SK-N-SH treated with all-trans-retinoic acid at 6 μM for 48 hours (cell line): ENCODE results near the gene RAD51B.

Experiments used
- ATAC-seq: fragments of 200-7000 bp; cut with Tn5 transposase; 3 replicates; pipeline ENCODE4 v1.9.1; 2020; ENCODE audit warnings: mild to moderate bottlenecking, moderate library complexity
- ARNTL ChIP-seq: fragments of 450-650 bp; formaldehyde crosslinking; IDR thresholded peaks from 2 replicates; pipeline ENCODE4 v1.5.0; 2020; ENCODE audit warnings: low read depth, mild to moderate bottlenecking, moderate library complexity, borderline replicate concordance
- BACH2 ChIP-seq: fragments of 250-450 bp; sonication (Bioruptor Pico); IDR thresholded peaks from 2 replicates; pipeline ENCODE4 v1.9.0; 2021; ENCODE audit warnings: mild to moderate bottlenecking, borderline replicate concordance
- CREB5 ChIP-seq: fragments of 250-450 bp; sonication (Bioruptor Pico); IDR thresholded peaks from 2 replicates; pipeline ENCODE4 v1.5.1; 2020; ENCODE audit warnings: low read depth, mild to moderate bottlenecking, moderate library complexity
- CSDC2 ChIP-seq: fragments of 250-450 bp; sonication (Bioruptor Pico); IDR thresholded peaks from 2 replicates; pipeline ENCODE4 v1.5.0; 2020; ENCODE audit warnings: mild to moderate bottlenecking, moderate library complexity
- ESRRG ChIP-seq: fragments of 250-450 bp; sonication (Bioruptor Pico); IDR thresholded peaks from 2 replicates; pipeline ENCODE4 v1.6.1; 2021; ENCODE audit warnings: mild to moderate bottlenecking
- GLIS3 ChIP-seq: fragments of 250-450 bp; sonication (Bioruptor Pico); IDR thresholded peaks from 2 replicates; pipeline ENCODE4 v1.5.0; 2020; ENCODE audit warnings: mild to moderate bottlenecking, moderate library complexity
- ISL1 ChIP-seq: fragments of 250-450 bp; sonication (Bioruptor Pico); IDR thresholded peaks from 2 replicates; pipeline ENCODE4 v2.1.2; 2022; ENCODE audit warnings: mild to moderate bottlenecking, moderate library complexity
- OSR1 ChIP-seq: fragments of 250-450 bp; sonication (Bioruptor Pico); IDR thresholded peaks from 2 replicates; pipeline ENCODE4 v1.8.0; 2022; ENCODE audit warnings: moderate library complexity, mild to moderate bottlenecking, inconsistent platforms
- POU6F1 ChIP-seq: fragments of 250-450 bp; sonication (Bioruptor Pico); IDR thresholded peaks from 2 replicates; pipeline ENCODE4 v1.8.0; 2021; ENCODE audit warnings: low read depth, mild to moderate bottlenecking, moderate library complexity, borderline replicate concordance
- PPARA ChIP-seq: fragments of 250-450 bp; sonication (Bioruptor Pico); IDR thresholded peaks from 2 replicates; pipeline ENCODE4 v1.5.0; 2020; ENCODE audit warnings: mild to moderate bottlenecking, borderline replicate concordance
- RARB ChIP-seq: fragments of 250-450 bp; sonication (Bioruptor Pico); IDR thresholded peaks from 2 replicates; pipeline ENCODE4 v1.8.0; 2021; ENCODE audit warnings: mild to moderate bottlenecking, moderate library complexity
- TCF4 ChIP-seq: fragments of 250-450 bp; sonication (Bioruptor Pico); IDR thresholded peaks from 2 replicates; pipeline ENCODE4 v1.8.0; 2021; ENCODE audit warnings: mild to moderate bottlenecking, moderate library complexity, borderline replicate concordance
- TOX ChIP-seq: fragments of 250-450 bp; sonication (Bioruptor Pico); IDR thresholded peaks from 2 replicates; pipeline ENCODE4 v1.8.0; 2021; ENCODE audit warnings: mild to moderate bottlenecking, moderate library complexity, borderline replicate concordance
- TSHZ2 ChIP-seq: fragments of 250-450 bp; sonication (Bioruptor Pico); IDR thresholded peaks from 2 replicates; pipeline ENCODE4 v1.5.0; 2020; ENCODE audit warnings: mild to moderate bottlenecking, moderate library complexity
- ZC3H10 ChIP-seq: fragments of 250-450 bp; sonication (Bioruptor Pico); IDR thresholded peaks from 2 replicates; pipeline ENCODE4 v1.5.1; 2021; ENCODE audit warnings: mild to moderate bottlenecking, moderate library complexity
- ZFP3 ChIP-seq: fragments of 250-450 bp; sonication (Bioruptor Pico); IDR thresholded peaks from 2 replicates; pipeline ENCODE4 v1.5.0; 2020; ENCODE audit warnings: mild to moderate bottlenecking, moderate library complexity
- ZFP30 ChIP-seq: fragments of 450-650 bp; formaldehyde crosslinking; IDR thresholded peaks from 2 replicates; pipeline ENCODE4 v1.5.0; 2022; ENCODE audit warnings: mild to moderate bottlenecking, moderate library complexity
- ZNF565 ChIP-seq: fragments of 450-650 bp; formaldehyde crosslinking; conservative IDR thresholded peaks from 2 replicates; pipeline ENCODE4 v1.5.0; 2020; ENCODE audit warnings: low read depth, mild to moderate bottlenecking, moderate library complexity
- ZNF70 ChIP-seq: fragments of 450-650 bp; formaldehyde crosslinking; IDR thresholded peaks from 2 replicates; pipeline ENCODE4 v1.5.0; 2020; ENCODE audit warnings: mild to moderate bottlenecking, moderate library complexity
- ZNF8 ChIP-seq: fragments of 450-650 bp; formaldehyde crosslinking; IDR thresholded peaks from 2 replicates; pipeline ENCODE4 v1.5.0; 2020; ENCODE audit warnings: mild to moderate bottlenecking, moderate library complexity

The RAD51B gene

GRCh38 chr14:68327231-68327630, 507.7 kb downstream of the RAD51B start (continued):
- TF ChIP-seq CREB5 (CRISPR knock-in tag) (no peak), ZC3H10 (CRISPR knock-in tag) (no peak)

- no peak for ATAC-seq
- TF ChIP-seq ZFP3 (CRISPR knock-in tag), result no peak
Observed at GRCh38 chr14:68328509-68328908, 508.9 kb downstream of the RAD51B start.

- TF ChIP-seq ZFP30, result no peak
- no peak for ATAC-seq
Observed at GRCh38 chr14:68331426-68331825, 511.8 kb downstream of the RAD51B start.

GRCh38 chr14:68331991-68332390, 512.4 kb downstream of the RAD51B start:
- ATAC-seq, result no peak

GRCh38 chr14:68333262-68333661, 513.7 kb downstream of the RAD51B start:
- TF ChIP-seq RARB, result no peak
- no peak for TF ChIP-seq ESRRG (CRISPR knock-in tag)
- no peak for TF ChIP-seq CSDC2
- no peak for ATAC-seq

More at GRCh38 chr14:68331991-68332390, 512.4 kb downstream of the RAD51B start:
- TF ChIP-seq OSR1 (CRISPR knock-in tag) (no peak), ISL1 (CRISPR knock-in tag) (no peak), CSDC2 (no peak), POU6F1 (CRISPR knock-in tag) (no peak), ZC3H10 (CRISPR knock-in tag) (no peak), ZNF8 (CRISPR knock-in tag) (no peak), BACH2 (CRISPR knock-in tag) (no peak)
- TF ChIP-seq, all 23 proteins: peak for 0

GRCh38 chr14:68335312-68335711, 515.7 kb downstream of the RAD51B start:
- no peak for TF ChIP-seq ZC3H10 (CRISPR knock-in tag)
- no peak for TF ChIP-seq ZNF565
- TF ChIP-seq CSDC2, result no peak
- no peak for TF ChIP-seq ZNF8 (CRISPR knock-in tag)
- no peak for TF ChIP-seq PPARA (CRISPR knock-in tag)
- ATAC-seq, result no peak

- TF ChIP-seq TCF4 (CRISPR knock-in tag) (no peak), RARB (no peak)
- ATAC-seq, result no peak
Observed at GRCh38 chr14:68336165-68336564, 516.6 kb downstream of the RAD51B start.

GRCh38 chr14:68337279-68337678, 517.7 kb downstream of the RAD51B start:
- no peak for TF ChIP-seq ZFP3 (CRISPR knock-in tag)
- TF ChIP-seq TSHZ2 (CRISPR knock-in tag), result no peak
- no peak for TF ChIP-seq ARNTL (CRISPR knock-in tag)
- TF ChIP-seq GLIS3, result no peak
- TF ChIP-seq ZFP30, result no peak
- no peak for TF ChIP-seq ZNF70
- no peak for TF ChIP-seq TOX
- no peak for TF ChIP-seq OSR1 (CRISPR knock-in tag)
- no peak for TF ChIP-seq ISL1 (CRISPR knock-in tag)
- TF ChIP-seq ESRRG (CRISPR knock-in tag), result no peak
- no peak for TF ChIP-seq ZC3H10 (CRISPR knock-in tag)
- TF ChIP-seq ZNF565, result no peak
- no peak for TF ChIP-seq RARB
- no peak for TF ChIP-seq BACH2 (CRISPR knock-in tag)
- ATAC-seq, result no peak
